ENCODE data around the gene GZF1. TPM values are rescaled to one million over a fixed set of nuclear protein-coding genes. Genes with fewer than 3 reads are reported as not detected.
A peak's percentile ranks its signal among the peaks of the same experiment; 100 is the strongest.

The GZF1 gene
- total RNA-seq, 4 donors from 2014 or later, result 10.4 to 22.8 (median 21.0) TPM

GRCh38 chr20:23393996-23394775 is 32.2 kb downstream of the GZF1 start:
- Histone ChIP-seq H3K4me3 (no peak overlapping the region), H3K27me3 (no peaks in the 10 kb centered on the region), H3K36me3 (peaks cover 22 to 64% (median 53%) of the 10 kb centered on the region in 4 donors), H3K27ac (replicated peaks in 1 of 4) (no peak overlapping the region), H3K4me1 (peaks cover 9 to 17% (median 12%) of the 10 kb centered on the region in 4 donors), H3K9me3 (no peaks in the 10 kb centered on the region)
- intact Hi-C loops (cut with DNase I), result no loop called here
- TF ChIP-seq POLR2AphosphoS5 (IDR thresholded peaks at IDR 0.05) (no peak), CTCF (IDR thresholded peaks at IDR 0.05) (no peak)
- DNase-seq (ENCODE audit: extremely low spot score), result no peak
- WGBS, result 97% methylated on average over 4 of the region's 4 CpGs

DNA sequence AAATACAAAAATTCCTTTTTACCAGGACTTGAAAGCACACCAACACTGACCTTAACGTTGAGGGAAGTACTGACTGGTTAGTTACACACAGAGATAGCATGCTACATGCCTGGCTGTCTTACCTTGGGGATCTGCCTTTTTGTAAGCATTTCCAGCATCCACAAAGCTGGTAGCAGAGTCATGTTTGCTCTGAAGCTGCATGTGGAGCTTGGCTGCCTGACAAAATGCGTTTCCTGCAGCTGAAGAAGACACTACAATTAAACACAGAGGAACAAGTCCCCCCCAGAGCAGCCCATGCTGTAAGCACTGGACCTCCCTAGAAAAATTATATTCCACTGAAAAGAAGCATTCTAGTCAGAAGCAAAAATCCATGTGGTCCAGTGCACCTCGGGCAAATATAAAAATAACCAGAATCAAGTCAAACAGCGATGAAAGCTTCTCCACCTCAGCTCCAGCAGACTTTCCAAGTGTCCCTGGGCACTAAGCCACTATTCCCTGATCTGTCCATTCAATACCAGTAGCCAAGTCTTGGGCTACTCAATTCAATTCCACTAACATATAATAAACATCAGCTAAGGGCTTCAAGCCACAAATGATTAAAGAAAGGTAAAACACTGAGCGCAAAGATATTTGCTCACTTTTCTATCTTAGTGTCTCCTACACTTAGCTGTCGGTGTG is 35.1 kb downstream of the GZF1 start:
- intact Hi-C loops (cut with DNase I), result no loop called here
- peak; percentile 79 for DNase-seq (ENCODE audit: extremely low spot score)
- H3K27ac ChIP-seq (replicated peaks in 1 of 4), result no peak overlapping the region
- WGBS, result 60% methylated on average over 6 of the region's 6 CpGs
- H3K4me3 ChIP-seq, result no peak overlapping the region
- TF ChIP-seq EP300 (IDR thresholded peaks at IDR 0.05) (no peak), POLR2AphosphoS5 (IDR thresholded peaks at IDR 0.05) (no peak), CTCF (IDR thresholded peaks at IDR 0.05) (no peak), POLR2A (IDR thresholded peaks at IDR 0.05; ENCODE audit: low read depth) (no peak)
- no peaks in the 10 kb centered on the region for H3K27me3 ChIP-seq
- H3K9me3 ChIP-seq, result no peaks in the 10 kb centered on the region
- peaks cover 9 to 17% (median 12%) of the 10 kb centered on the region in 4 donors for H3K4me1 ChIP-seq
- peaks cover 22 to 57% (median 34%) of the 10 kb centered on the region in 4 donors for H3K36me3 ChIP-seq

DNA sequence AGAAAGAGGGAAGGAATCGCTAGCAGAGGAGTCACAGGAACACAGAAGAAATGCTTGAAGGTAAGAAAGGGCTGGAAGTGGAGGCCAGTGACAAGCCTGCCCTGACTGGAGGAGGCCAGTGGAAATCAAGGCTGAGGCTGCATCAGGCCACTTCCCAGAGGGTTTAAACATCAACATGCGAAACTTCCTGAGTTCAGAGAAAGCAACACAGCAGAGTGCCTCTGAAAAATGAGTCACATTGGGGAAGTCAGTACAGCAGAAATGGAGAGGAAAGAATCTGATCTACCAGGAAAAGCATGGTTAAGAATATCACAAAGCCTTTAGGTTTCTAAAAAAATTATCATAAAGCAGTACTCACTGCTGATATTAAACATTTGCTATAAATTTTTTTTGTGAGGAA is 36.0 kb downstream of the GZF1 start:
- peak; percentile 45 for DNase-seq (ENCODE audit: extremely low spot score)
- 58% methylated on average over 2 of the region's 2 CpGs for WGBS
- Histone ChIP-seq H3K36me3 (peaks cover 15 to 49% (median 27%) of the 10 kb centered on the region in 4 donors), H3K9me3 (no peaks in the 10 kb centered on the region), H3K27me3 (no peaks in the 10 kb centered on the region), H3K27ac (replicated peaks in 1 of 4) (no peak overlapping the region), H3K4me1 (peaks cover 9 to 17% (median 12%) of the 10 kb centered on the region in 4 donors), H3K4me3 (no peak overlapping the region)
- TF ChIP-seq CTCF (IDR thresholded peaks at IDR 0.05), result no peak
- TF ChIP-seq POLR2A (IDR thresholded peaks at IDR 0.05; ENCODE audit: low read depth), result no peak
- no peak for TF ChIP-seq EP300 (IDR thresholded peaks at IDR 0.05)
- no peak for TF ChIP-seq POLR2AphosphoS5 (IDR thresholded peaks at IDR 0.05)
- intact Hi-C loops (cut with DNase I), result no loop called here

DNA sequence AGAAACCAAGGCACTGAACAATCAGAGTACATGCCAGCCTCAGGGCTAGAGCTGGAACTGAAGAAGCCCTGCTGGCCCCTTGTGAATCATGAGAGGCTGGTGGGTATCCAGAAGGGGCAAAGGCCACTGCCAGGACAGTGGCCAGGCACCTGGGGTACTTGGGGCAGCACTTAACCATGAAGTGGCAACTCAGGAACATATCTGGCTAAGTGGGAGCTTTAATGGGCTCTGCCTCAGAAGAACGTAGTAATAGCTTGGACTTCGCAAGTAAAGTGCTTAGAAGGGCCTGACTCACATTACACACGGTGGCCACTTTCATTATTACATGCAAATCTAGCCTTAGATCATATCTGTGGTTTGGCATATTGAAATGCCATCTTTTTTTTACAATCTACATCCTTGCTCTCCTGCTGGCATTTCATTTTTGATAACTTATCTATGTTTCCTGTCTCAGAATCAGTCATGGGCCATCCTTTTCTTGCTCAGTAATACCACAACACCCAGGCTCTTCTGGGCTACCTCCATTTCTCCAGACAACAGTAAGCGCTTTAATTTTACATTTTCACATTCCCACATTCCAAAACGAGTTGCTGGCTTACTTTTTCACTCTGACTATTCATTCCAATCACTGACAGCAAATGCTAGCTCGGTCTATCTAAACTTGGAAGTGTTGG is 37.7 kb downstream of the GZF1 start:
- intact Hi-C loops (cut with DNase I), result no loop called here
- peaks cover 0 to 31% (median 10%) of the 10 kb centered on the region in 4 donors for H3K36me3 ChIP-seq

More for the DNA sequence above, 37.7 kb downstream of the GZF1 start:
- DNase-seq (ENCODE audit: extremely low spot score), result no peak
- TF ChIP-seq POLR2AphosphoS5 (IDR thresholded peaks at IDR 0.05), result no peak
- no peak for TF ChIP-seq POLR2A (IDR thresholded peaks at IDR 0.05; ENCODE audit: low read depth)
- no peak for TF ChIP-seq EP300 (IDR thresholded peaks at IDR 0.05)
- TF ChIP-seq CTCF (IDR thresholded peaks at IDR 0.05), result no peak
- H3K9me3 ChIP-seq, result no peaks in the 10 kb centered on the region
- H3K4me3 ChIP-seq, result no peak overlapping the region
- no peaks in the 10 kb centered on the region for H3K27me3 ChIP-seq
- H3K4me1 ChIP-seq, result peaks cover 17 to 29% (median 24%) of the 10 kb centered on the region in 4 donors
- 75% methylated on average over 6 of the region's 6 CpGs for WGBS
- H3K27ac ChIP-seq (replicated peaks in 1 of 4), result no peak overlapping the region

All from esophagus muscularis mucosa (tissue), 4 donors.